Stimulated activated CD8-positive, alpha-beta memory T cell treated with anti-CD3 and anti-CD28 coated beads, Interleukin-12 subunit alpha, Interleukin-12 subunit beta, amount 100 ng/mL, for 1 hour (primary cell): Measurements from ENCODE around the gene FSIP1.

ENCODE experiments used
- DNase-seq: peaks from one replicate; pipeline ENCODE4 v3.0.0-alpha.2; 2020; ENCODE audit warnings: low read depth

FSIP1 gene

DNA sequence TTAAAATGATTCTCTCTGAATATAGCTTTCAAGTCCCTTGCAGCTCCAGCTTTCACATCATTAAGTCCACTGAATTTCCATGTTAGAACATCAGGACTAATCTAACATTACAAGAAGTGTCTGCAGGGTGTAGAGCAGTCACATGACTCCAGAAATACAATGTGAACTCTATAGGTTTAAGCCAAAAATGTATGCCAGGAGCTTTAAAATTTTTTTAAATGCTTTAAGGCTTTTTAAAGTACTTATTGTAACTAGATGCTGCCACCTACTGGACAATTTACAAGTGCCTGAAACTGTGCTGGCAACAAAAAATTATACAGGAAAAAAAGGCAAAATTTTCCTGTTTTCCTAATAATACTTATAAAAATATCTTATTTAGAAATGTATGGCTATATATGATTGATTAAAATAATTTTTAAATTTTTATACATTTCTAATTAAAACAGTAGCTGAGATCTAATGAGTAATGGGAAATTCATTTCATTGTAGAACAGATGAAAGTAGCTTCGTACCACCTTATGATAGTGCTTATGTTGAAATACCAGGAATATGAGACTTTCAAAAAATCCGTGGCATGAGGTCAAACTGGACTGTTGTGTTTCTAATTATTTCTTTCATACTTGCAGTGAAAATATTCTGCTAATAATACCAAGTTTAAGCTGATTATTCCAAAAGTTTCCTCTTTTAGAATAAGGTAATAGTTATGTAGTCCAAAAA is 25.7 kb downstream of the FSIP1 start:
- DNase-seq, result no peak

DNA sequence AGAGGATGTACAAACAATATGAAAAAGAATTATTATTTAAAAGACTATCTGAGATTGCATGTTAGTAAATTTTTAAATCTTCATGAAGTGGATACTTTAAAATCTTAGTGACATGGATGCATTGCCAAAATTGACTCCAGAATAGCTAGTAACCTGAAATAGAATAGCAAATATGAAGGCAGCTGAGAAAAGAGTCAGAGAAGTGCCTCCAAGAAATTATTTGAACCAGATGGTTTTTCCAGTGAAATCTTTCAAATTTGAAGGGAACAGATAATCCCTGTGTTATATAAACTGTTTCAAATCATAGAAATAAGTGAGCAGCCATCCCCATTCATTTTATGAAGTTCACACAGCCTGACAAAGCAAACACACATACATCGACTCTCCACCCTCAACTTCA is 29.6 kb downstream of the FSIP1 start:
- DNase-seq, result no peak

DNA sequence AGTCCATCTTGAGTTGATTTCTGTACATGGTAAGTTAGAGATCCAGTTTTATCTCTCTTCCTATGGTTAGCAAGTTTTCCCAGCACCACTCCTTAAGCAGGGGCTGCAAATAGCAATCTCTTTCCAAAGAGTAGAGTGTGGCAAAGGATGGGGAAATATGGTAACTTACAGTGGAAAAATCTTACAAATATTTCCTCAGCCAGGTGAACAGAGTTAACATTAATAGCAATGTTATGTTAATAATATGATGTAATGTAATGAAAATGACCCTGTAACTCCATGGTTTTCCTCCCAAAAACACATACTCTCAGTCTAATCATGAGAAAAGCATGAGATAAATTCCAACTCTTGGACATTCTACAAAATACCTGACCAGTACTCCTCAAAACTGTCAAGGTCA is 30.4 kb downstream of the FSIP1 start:
- no peak for DNase-seq

DNA sequence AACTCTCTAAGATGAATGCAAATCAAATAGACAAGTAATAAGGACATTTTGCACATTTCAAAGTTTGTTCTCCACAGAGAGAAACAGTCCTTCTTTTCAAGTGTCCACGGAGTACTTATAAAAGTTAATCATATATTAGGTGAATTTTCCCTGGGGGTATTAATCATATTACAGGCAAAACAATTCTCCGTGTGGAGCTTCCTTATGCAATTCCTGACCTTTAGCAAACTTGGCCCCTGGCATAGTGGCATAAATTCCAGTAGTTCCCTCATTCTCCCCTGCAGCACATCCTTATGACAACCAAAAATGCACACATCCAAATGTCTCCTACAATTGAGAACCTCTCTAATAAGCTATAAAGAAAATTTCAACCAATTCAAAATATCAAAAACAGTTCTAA is 34.4 kb downstream of the FSIP1 start:
- DNase-seq, result no peak

DNA sequence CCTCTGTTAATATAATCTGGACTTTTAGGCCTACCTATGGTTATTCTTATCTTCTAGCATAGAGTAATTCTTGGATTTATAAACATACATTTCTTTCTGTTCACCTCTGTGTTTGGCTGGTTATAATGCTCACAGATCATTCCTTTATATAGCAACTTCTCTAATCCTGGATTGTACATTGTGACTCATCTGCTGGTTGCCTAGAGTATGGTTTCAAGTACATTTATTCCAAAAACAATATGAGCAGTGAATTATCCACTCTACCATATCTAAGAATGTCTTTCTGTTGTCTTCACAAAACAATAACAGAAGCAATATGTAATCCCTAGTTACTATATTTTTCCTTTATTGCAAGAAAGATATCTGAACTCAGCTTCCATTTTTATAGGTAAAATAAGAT is 35.3 kb downstream of the FSIP1 start:
- DNase-seq, result no peak

DNA sequence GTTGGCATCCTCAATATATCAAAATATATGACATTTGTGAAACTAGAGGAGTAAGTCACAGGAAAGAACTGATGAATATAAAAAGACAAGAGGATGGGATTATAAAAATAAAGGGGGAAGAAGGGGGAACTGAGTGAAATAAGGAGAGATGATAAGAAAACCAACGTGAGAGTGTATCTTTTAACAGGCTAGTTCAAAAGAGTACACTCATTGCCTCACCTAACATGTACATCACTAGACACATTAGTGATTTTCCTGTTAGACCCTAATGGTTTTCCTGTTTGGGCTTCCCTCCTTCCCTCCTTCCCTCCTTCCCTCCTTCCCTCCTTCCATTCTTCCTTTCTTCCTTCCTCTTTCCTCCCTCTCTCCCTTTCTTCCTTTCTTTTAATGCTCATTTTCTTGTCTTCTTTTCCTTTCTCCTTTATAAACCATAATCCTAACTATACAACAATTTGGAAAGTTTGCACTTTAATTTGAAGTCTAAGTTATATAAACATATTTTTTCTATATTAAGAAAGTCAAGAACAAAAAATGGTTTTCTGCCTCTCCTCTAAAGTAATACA is 35.8 kb downstream of the FSIP1 start:
- no peak for DNase-seq

DNA sequence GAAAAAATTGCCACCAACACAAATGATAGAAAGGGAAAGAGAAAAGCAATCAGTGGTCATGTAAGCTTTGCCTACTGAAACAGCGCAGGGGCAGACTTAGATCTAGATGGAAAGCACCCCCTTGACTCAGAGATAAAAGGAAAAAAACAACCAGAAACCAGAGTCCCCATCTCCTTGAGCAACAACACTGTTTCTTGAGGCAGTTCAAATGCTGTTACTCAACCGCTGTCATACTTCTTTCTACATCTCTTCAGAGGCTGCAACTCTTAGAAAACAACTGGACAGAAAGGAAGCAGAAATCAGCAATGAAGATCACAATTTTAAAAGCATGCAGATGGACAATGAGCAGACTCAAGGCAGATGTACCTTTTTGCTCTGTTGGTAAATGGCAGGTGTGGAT is 36.5 kb downstream of the FSIP1 start:
- DNase-seq, result no peak

DNA sequence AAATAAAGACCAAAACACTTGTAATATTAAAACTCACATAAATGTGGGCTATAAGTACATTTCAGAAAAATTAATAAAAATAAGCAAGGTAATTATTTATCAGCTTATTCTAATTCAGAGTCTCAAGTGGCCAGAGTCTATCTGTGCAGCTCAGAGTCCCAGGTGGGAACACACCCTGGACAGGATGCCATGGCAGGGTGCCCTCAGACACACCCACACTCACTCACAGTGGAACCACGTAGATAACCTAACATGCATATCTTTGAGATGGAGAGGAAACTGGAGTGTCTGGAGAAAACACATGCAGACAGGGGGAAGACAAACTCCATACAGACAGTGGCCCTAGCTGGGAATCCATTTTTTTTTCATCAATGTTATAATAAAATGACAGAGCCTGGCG is 37.2 kb downstream of the FSIP1 start:
- DNase-seq, result no peak

DNA sequence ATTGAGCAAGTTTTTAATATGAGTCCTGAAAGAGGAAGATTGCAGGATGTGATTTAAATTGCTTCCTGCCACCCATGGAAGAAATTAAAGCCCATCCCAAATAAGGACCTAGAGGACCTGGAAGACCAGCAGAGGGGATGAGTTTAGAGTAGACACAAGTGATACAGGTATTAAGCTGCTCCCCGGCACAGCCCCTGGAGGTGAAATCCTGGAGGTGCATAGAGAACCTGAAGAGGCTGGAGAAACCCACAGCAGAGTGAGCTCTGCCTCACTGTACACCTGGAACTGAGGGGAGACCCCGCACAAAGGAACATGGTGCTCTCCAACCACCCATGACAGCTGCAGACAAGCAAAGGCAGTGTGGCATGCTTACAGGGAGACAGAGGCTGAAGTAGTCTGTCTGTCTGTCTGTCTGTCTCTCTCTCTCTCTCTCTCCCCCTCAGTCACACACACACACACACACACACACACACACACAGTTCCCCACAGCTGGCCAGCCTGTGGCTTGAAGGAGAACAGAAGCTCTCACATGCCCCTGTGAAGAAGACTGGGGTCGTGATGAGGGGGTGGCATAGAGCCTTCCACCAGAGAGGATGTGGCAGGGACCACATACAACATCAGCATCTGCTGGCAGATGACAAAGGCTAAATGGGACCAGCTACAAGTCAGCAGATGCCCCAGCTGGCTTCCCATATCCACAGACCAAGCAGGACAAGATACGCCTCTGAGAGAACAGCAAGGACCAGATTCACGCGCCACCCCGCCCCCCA is 38.1 kb downstream of the FSIP1 start:
- no peak for DNase-seq

DNA sequence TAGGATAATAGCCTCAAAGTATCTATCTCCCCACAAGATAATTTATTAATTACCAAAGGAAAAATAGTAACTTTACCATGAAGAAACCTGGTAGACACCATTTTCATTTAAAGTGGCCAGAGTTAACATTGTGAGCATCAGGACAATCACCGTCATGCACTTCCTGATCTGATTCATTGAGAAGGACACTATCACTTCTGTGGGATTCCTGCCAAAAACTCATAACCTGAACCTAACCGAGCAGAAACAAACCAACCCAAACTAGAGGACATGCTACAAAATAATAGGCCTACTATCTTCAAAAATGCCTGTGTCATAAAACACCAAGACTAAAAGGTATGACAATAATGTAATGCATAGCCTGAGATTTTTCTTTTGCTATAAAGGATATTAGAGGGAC is 39.0 kb downstream of the FSIP1 start:
- no peak for DNase-seq

DNA sequence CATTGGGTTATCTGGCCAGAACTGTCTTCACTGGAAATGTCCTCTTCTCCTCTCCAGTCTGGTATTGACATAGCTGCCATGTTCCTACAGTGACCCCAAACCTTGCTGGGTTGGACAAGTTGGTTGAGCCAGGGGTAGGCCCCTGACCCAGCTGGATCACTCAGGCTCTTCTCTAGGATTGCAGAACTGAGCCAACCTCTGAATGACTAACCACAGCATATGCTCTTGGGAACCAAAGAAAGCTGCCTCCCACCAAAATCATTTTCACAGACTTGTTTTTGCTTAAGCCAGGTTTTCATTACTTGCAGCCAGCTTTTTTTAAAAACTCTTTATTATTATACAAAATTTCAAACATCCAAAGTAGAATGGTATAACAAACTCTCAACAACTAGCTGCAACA is 41.4 kb downstream of the FSIP1 start:
- DNase-seq, result no peak

DNA sequence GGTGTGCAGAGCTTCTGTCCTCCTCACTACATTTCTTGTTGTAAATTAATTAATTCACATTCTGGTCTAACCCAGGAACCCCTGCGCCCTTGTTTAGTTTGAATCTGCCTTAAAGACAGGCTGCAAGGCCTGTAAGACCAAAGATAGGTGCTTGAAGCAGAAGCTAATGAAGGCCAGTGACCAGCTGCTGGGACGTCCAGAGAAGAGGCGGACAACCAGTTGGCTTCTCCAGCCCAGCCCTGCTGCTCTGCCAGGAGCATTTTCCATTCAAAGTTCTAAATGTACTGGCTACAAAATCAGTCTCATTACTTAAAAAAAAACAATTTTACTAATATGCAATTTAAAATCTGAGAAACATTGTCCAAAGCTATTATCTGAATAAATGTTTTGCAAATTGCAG is 43.6 kb downstream of the FSIP1 start:
- no peak for DNase-seq

DNA sequence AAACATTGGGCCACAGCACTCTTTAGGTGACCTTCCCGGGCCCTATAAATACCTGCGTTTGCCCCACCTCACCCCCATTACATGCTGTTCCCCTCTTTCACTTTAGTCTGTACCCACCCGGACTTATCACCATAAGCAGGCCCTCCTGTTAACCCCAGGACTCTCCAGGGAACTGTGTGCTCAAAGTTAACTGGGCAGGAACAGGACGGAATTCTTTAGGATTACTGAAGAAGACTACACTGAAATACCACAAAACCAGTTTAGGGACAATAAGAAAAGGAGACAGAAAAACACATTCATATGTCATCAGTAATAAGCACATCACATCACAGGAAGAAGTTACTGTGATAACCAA is 45.5 kb downstream of the FSIP1 start:
- no peak for DNase-seq

DNA sequence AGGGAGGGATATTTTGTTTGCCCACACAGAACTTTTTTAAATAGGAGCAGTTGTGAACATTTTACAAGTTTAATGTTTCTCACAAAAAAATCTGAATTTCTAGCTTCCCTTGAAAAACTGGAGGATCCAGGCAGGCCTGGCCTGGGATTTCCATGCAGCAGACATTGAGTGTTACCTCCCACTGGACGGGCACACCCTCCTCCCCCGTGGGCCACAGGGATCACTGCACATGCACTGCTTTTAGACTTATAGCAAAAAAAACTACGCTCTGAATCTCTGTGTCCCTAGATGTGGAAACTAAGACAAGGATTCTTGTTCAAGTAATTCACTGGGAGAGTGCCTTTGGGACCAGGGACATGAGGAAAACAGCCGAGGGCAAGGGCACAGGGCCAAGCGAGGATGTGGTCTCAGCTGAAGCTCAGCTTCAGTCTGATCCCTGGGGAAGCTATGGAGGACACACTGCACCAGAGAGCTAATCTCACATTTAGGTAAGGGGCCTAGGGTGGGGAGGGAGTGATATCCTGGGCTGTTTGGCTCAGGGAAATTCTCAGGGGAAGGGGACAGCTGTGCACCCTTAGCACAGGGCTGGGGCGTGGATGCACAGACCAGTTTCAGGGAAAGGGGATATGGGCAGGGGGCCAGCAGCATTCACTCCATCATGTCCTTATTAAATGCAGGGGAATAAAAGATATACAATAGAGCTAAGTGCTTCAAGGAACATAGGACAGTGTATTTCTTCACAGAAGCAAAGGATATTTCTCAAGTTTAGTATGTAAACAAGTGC is 46.0 kb downstream of the FSIP1 start:
- no peak for DNase-seq

DNA sequence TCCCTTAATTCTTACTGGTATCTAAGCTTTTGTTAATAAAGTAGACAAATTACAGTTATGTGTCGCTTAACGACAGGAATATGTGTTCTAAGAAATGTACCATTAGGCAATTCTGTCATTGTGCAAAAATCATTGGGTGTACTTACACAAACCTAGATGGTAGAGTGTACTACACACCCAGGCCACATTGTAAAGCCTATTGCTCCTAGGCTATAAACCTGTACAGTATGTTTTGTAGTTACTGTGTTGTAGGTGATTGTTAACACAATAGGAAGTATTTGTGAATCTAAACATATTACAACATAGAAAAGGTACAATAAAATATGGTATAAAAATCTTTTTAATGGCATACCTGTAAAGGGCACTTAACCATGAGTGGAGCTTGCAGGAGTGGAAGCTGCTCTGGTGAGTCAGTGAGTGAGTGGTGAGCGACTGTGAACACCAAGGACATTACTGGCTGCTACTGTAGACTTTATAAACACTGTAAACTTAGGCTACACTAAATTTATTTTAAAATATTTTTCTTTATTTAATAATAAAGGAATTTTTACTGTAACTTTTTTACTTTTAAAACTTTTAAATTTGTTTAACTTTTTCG is 47.4 kb downstream of the FSIP1 start:
- no peak for DNase-seq

DNA sequence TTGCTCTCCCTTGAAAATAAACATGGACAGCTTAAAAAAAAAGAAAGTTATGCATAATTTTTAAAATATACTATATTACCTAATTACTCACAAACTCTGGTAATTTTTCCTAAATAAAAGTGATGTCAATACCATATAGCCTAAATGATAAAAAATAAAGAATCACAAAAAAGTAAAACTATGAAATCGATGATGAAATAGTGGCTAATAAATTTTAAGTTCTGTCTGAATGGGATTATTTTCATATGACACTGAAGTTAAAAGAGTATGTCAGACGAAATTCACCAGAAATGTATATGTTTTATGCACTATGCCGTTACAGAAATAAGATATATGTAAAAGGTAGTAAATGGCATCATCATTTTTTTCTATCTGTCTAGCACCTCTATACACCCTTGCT is 51.4 kb downstream of the FSIP1 start:
- no peak for DNase-seq

DNA sequence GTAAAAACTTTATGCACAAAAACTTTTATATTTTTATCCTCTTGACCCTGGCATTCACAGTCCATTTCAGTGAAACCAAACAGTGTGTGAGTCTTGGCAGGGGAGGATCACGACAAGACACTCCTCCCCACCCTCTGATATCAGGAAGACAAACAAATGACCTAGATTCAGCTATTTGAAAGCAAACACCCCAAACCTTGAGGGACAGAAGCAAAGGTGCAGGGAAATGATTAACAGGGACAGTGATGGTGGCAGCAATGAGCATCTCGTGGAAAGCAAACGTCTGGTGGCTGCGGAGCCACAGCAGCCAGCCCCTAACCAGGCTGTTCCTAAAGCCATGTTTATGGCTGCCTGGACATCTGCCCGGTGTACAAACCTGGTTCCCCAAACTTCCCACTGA is 52.1 kb downstream of the FSIP1 start:
- no peak for DNase-seq

DNA sequence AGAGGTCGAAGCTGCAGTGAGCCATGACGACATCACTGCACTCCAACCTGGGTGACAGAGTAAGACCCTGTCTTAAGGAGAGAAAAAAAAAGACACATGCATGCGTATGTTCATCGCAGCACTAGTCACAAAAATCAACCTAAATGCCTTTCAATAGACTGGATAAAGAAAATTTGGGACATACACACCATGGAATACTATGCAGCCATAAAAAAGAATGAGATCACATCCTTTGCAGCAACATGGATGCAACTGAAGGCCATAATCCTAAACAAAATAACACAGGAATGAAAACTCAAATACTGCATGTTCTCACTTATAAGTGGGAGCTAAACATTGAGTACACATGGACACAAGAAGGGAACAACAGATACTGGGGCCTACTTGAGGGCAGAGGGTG is 53.1 kb downstream of the FSIP1 start:
- no peak for DNase-seq

DNA sequence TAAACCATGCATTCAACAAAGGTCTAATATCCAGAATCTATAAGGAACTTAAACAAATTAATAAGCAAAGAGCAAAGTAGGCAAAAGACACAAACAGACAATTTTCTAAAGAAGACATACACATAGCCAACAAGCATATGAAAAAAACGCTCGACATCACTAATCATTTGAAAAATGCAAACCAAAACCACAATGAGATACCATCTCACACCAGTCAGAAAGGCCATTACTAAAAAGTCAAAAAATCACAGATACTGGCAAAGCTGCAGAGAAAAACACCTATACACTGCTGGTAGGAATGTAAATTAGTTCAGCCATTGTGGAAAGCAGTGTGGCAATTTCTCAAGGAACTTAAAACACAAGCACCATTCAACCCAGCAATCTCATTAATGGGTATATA is 53.8 kb downstream of the FSIP1 start:
- no peak for DNase-seq

DNA sequence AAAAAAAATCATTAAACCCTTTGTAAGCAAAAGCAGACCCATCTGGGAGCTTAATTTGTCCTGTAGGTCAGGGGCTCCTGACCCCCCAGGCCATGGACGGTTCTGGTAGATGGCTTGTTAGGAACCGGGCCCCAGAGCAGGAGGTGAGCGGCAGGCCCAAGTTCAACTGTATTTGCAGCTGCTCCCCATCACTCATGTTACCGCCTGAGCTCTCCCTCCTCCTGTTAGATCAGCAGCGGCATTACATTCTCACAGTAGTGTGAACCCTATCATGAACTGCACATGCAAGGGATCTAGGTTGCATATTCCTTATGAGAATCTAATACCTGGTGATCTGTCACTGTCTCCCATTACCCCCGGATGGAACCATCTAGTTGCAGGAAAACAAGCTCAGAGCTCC is 60.7 kb downstream of the FSIP1 start:
- DNase-seq, result no peak

DNA sequence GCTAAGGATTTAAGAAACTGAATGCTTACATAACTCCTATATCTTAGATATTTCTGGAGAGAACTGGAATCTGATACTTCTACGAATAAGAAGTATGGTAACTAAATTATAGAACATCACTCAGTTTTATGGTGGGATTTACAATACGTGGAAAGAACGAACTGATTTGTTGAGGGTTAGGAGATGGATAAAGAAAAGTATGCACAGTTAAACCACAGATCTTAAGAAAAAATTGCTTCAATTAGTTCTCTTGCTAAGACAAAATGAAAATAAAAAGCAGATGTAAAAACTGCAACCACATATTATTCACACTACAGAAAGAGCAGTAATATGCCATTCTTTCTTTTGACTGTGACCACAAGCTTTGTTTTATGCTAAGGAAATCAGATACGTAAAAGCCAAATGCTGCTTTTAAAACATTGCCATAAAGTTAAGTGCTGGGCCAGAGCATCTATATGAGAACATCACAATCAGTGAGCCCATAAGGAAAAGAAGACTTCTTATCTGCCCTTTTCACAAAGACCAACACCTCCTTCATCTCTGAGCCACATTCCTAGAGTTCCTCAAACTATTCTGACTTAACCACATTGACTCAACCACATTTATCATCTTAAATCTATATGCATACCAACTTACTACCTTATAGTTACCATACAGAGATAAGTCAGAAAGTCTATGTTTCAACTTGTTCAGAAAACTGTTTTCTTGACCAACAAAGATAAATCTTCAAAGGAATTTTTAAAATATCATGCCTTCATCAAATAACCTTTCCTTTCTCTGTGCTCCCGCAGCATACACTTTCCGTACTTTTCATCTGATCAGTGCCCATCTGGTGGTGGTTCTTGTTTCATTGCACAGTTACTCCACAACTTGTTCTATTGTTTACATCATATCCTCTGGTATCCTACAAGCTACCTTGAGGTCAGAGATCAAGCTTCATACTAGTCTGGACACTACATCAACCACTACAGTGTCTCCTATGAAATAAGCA is 61.7 kb downstream of the FSIP1 start:
- DNase-seq, result no peak
